Measurements from ENCODE around the gene GLI3.

GLI3 gene

DNA sequence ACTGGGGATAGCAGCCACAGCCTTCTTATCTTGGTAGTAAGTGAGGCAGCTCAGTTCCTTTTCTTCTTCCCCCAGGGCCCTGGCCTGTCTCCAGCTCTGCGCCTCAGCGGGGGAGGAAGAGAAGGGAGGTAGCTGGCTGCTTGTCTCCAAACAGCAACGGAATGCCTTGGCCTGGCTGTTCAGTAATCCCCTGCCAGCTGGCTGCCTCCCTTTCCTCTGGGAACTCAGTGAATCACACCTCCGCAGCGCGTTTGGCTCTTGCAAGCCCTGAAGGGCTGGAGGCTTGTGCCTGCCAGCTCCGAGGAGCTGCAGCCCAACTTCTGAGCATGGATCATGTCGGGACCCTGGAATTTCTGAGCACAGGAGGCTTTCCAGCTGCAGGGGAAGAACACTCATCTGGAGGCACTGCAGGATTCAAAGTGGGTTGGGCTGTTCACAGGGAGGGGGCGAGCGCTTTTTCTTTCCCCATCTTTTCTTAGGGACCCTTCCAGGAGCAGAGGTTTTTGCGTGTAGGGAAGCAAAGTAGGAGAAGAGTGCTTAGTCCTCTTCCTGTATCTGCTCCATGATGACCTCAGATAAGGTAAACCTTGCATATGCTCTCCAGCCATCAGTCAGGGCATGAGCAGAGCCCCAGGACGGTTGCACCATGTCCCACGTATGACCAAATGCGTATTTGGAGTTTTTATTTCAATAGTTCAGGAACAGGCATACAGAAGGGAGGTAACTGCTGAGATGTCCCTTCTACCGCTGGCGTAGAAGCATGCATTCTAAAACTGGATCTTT, 280.9 kb downstream of the GLI3 start:
- no peaks in the 10 kb centered on the region for H4K20me1 ChIP-seq (ENCODE audit: insufficient read depth, low read length, poor library complexity, severe bottlenecking)
- H3K4me2 ChIP-seq (ENCODE audit: low read depth, low read length, poor library complexity, severe bottlenecking): no peak overlapping the region
- H3K4me1 ChIP-seq (ENCODE audit: insufficient read depth, low read length, poor library complexity, severe bottlenecking): no peaks in the 10 kb centered on the region

GRCh38 chr7:41955451-41955850, 281.6 kb downstream of the GLI3 start:
- no peak for TF ChIP-seq EZH2phosphoT487 (IDR thresholded peaks at IDR 0.05; ENCODE audit: borderline replicate concordance)
- TF ChIP-seq, protein P1, sequence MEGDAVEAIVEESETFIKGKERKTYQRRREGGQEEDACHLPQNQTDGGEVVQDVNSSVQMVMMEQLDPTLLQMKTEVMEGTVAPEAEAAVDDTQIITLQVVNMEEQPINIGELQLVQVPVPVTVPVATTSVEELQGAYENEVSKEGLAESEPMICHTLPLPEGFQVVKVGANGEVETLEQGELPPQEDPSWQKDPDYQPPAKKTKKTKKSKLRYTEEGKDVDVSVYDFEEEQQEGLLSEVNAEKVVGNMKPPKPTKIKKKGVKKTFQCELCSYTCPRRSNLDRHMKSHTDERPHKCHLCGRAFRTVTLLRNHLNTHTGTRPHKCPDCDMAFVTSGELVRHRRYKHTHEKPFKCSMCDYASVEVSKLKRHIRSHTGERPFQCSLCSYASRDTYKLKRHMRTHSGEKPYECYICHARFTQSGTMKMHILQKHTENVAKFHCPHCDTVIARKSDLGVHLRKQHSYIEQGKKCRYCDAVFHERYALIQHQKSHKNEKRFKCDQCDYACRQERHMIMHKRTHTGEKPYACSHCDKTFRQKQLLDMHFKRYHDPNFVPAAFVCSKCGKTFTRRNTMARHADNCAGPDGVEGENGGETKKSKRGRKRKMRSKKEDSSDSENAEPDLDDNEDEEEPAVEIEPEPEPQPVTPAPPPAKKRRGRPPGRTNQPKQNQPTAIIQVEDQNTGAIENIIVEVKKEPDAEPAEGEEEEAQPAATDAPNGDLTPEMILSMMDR (conservative IDR thresholded peaks at IDR 0.05; ENCODE audit: low read length): no peak
- Histone ChIP-seq H3K9me2 (replicated peaks; ENCODE audit: low read depth, low read length) (no peaks in the 10 kb centered on the region), H3K9ac (ENCODE audit: low read depth, low read length, poor library complexity, severe bottlenecking) (no peak overlapping the region), H3K4me2 (ENCODE audit: low read depth, low read length, poor library complexity, severe bottlenecking) (no peak overlapping the region), H3K36me3 (ENCODE audit: insufficient read depth, low read length) (no peaks in the 10 kb centered on the region), H3K9me3 (ENCODE audit: insufficient read depth, low read depth, low read length) (no peaks in the 10 kb centered on the region), H3F3A (ENCODE audit: low read depth) (no peaks in the 10 kb centered on the region), H2AFZ (ENCODE audit: low read length) (no peak overlapping the region), H4K20me1 (ENCODE audit: insufficient read depth, low read length, poor library complexity, severe bottlenecking) (no peaks in the 10 kb centered on the region), H3K79me2 (ENCODE audit: insufficient read depth, low read length) (no peaks in the 10 kb centered on the region), H3K4me3 (ENCODE audit: low read length, poor library complexity, severe bottlenecking) (no peak overlapping the region), H3K27me3 (ENCODE audit: insufficient read depth, low read length, poor library complexity, severe bottlenecking) (no peaks in the 10 kb centered on the region), H3K4me1 (ENCODE audit: insufficient read depth, low read length, poor library complexity, severe bottlenecking) (no peaks in the 10 kb centered on the region)

More for the DNA sequence above, 280.9 kb downstream of the GLI3 start:
- Histone ChIP-seq H3K4me3 (ENCODE audit: low read length, poor library complexity, severe bottlenecking) (no peak overlapping the region), H2AFZ (ENCODE audit: low read length) (no peak overlapping the region), H3K9me2 (replicated peaks; ENCODE audit: low read depth, low read length) (no peaks in the 10 kb centered on the region), H3K27me3 (ENCODE audit: insufficient read depth, low read length, poor library complexity, severe bottlenecking) (no peaks in the 10 kb centered on the region), H3K9me3 (ENCODE audit: insufficient read depth, low read depth, low read length) (no peaks in the 10 kb centered on the region), H3F3A (ENCODE audit: low read depth) (no peaks in the 10 kb centered on the region), H3K9ac (ENCODE audit: low read depth, low read length, poor library complexity, severe bottlenecking) (no peak overlapping the region), H3K79me2 (ENCODE audit: insufficient read depth, low read length) (no peaks in the 10 kb centered on the region), H3K36me3 (ENCODE audit: insufficient read depth, low read length) (no peaks in the 10 kb centered on the region)
- TF ChIP-seq, protein P1 (conservative IDR thresholded peaks at IDR 0.05; ENCODE audit: low read length): no peak
- no peak for TF ChIP-seq EZH2phosphoT487 (IDR thresholded peaks at IDR 0.05; ENCODE audit: borderline replicate concordance)

DNA sequence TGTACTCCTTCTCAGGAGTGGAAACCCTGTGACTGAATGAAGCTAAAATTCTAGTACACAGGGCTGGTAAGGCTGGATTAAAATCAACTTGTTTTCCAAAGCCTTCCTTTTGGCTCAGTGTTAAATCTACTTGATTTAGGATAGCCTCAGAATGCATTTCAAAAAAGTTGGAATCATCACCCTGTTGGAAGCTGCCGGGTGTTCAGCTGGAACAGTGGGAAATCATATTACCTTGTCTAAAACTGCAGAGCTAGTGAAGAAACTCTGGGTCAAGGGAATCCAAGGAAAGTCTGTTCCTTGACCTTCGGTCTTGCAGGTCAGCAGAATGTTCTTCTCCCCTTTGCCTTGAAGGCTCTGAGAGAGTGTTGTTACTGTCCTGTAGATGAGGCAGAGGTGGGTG, 282.0 kb downstream of the GLI3 start:
- Histone ChIP-seq H3K4me1 (ENCODE audit: insufficient read depth, low read length, poor library complexity, severe bottlenecking) (no peaks in the 10 kb centered on the region), H3K4me2 (ENCODE audit: low read depth, low read length, poor library complexity, severe bottlenecking) (no peak overlapping the region), H3K9me3 (ENCODE audit: insufficient read depth, low read depth, low read length) (no peaks in the 10 kb centered on the region), H3K9ac (ENCODE audit: low read depth, low read length, poor library complexity, severe bottlenecking) (no peak overlapping the region), H3K36me3 (ENCODE audit: insufficient read depth, low read length) (no peaks in the 10 kb centered on the region), H3K27me3 (ENCODE audit: insufficient read depth, low read length, poor library complexity, severe bottlenecking) (no peaks in the 10 kb centered on the region), H3K9me2 (replicated peaks; ENCODE audit: low read depth, low read length) (no peaks in the 10 kb centered on the region), H4K20me1 (ENCODE audit: insufficient read depth, low read length, poor library complexity, severe bottlenecking) (no peaks in the 10 kb centered on the region), H2AFZ (ENCODE audit: low read length) (no peak overlapping the region), H3K79me2 (ENCODE audit: insufficient read depth, low read length) (no peaks in the 10 kb centered on the region), H3F3A (ENCODE audit: low read depth) (no peaks in the 10 kb centered on the region), H3K4me3 (ENCODE audit: low read length, poor library complexity, severe bottlenecking) (no peak overlapping the region)
- no peak for TF ChIP-seq EZH2phosphoT487 (IDR thresholded peaks at IDR 0.05; ENCODE audit: borderline replicate concordance)
- TF ChIP-seq, protein P1 (conservative IDR thresholded peaks at IDR 0.05; ENCODE audit: low read length): no peak

All from Loucy (cell line).